T-helper 2 cell treated with Interferon-gamma antibody and Interleukin-4, amounts not matched to agents 5 μg/mL and 100 μg/mL, for 36 hours (primary cell): ENCODE data around the gene RGS16.
A peak's percentile ranks its signal among the peaks of the same experiment; 100 is the strongest.

Source experiments
- DNase-seq: peaks from one replicate; pipeline ENCODE4 v3.0.0; 2021; ENCODE audit warnings: low spot score
- H3K27ac Mint-ChIP-seq: one replicate; pipeline ENCODE4 v1.8.0; 2021; ENCODE audit warnings: mild to moderate bottlenecking, mixed read lengths
- H3K27me3 Mint-ChIP-seq: one replicate; pipeline ENCODE4 v1.8.0; 2021; ENCODE audit warnings: low read depth, mixed read lengths
- H3K36me3 Mint-ChIP-seq: one replicate; pipeline ENCODE4 v1.8.0; 2021; ENCODE audit warnings: low read depth, mixed read lengths
- H3K4me1 Mint-ChIP-seq: one replicate; pipeline ENCODE4 v1.8.0; 2021; ENCODE audit warnings: low read depth, mixed read lengths
- H3K4me3 Mint-ChIP-seq: one replicate; pipeline ENCODE4 v1.8.0; 2022; ENCODE audit warnings: mild to moderate bottlenecking, moderate library complexity, mixed read lengths
- H3K9me3 Mint-ChIP-seq: one replicate; pipeline ENCODE4 v1.8.0; 2021; ENCODE audit warnings: mixed read lengths

RGS16 gene

DNA sequence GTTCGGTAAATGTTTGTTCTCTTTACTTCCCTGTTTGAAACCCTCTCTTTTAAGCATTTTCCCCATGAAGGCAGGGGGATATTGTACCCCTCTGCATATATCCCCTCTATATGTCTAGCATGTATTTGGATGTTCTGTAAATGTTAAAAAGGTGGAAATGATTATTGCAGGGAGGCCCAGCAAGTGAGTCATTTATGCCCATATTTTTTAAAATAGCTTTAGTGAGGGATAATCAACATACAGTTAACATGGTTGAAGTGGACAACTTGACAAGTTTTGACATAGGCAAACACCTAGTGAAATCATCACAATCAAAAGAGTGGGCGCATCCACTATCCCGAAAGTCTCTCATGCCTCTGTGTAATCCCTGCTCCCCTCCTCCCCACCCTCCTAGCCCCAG, 20.8 kb upstream of the RGS16 start:
- no peak for DNase-seq
- H3K4me3 Mint-ChIP-seq: no peak overlapping the region
- H3K27ac Mint-ChIP-seq: no peak overlapping the region
- peaks cover 16% of the 10 kb centered on the region for H3K27me3 Mint-ChIP-seq
- peaks cover 10% of the 10 kb centered on the region for H3K9me3 Mint-ChIP-seq
- peaks cover 45% of the 10 kb centered on the region for H3K4me1 Mint-ChIP-seq
- H3K36me3 Mint-ChIP-seq: peaks cover 2% of the 10 kb centered on the region

DNA sequence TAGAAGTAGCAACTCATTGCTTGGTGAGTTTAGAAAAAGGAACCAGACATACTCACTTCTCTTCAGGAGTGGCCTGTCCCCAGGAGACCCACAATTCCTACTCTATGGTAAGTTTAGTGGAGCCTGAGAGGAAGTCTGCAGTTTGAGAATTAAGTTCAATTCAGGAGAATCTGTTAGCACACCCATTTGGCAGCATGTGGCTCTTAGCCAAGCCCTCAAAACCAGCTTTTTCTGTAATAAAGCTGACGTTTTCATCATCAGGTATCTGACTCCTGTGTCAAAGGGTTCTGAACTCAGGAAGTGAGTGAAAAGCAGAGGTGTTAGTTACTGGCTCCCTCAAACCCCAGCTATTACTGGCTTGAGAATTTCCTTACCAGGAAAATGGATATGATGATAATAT, 20.4 kb upstream of the RGS16 start:
- Mint-ChIP-seq H3K9me3 (peaks cover 10% of the 10 kb centered on the region), H3K27ac (no peak overlapping the region), H3K36me3 (peaks cover 2% of the 10 kb centered on the region), H3K4me1 (peaks cover 41% of the 10 kb centered on the region), H3K27me3 (peaks cover 16% of the 10 kb centered on the region), H3K4me3 (no peak overlapping the region)
- no peak for DNase-seq

DNA sequence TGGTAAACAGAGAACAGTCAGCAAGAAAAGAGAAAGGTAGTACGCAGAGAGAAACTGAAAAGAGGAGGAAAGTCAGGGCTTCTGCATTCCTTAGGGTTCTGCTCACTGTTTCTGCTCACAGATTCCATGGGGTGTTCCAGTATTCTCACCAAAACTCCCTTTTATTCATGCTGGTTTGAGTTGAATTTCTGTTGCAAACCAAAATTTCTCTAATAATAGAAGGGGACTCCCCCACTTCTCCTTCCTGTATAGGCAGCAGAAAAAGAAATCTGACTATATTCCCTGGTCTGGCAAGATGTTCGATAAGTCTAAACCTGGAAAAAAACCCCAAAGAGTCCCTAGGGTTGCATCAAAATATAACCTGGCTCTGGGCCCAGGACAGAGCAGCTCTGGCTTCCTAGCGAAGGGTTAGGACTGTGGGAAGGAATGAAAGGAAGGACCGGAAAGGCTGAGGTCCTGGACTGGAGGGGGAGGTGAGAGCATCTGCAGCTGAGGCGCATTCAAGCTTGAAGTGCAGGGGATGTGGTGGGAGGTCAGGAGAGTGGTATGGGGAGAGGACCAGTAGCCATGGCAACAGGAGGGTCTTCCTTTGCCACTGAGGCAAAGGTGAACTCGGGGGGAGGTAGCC, 18.8 kb upstream of the RGS16 start:
- peaks cover 27% of the 10 kb centered on the region for H3K27me3 Mint-ChIP-seq
- H3K36me3 Mint-ChIP-seq: peaks cover 2% of the 10 kb centered on the region
- no peak overlapping the region for H3K4me3 Mint-ChIP-seq
- peaks cover 44% of the 10 kb centered on the region for H3K4me1 Mint-ChIP-seq
- no peak for DNase-seq
- H3K27ac Mint-ChIP-seq: no peak overlapping the region
- H3K9me3 Mint-ChIP-seq: peaks cover 10% of the 10 kb centered on the region

DNA sequence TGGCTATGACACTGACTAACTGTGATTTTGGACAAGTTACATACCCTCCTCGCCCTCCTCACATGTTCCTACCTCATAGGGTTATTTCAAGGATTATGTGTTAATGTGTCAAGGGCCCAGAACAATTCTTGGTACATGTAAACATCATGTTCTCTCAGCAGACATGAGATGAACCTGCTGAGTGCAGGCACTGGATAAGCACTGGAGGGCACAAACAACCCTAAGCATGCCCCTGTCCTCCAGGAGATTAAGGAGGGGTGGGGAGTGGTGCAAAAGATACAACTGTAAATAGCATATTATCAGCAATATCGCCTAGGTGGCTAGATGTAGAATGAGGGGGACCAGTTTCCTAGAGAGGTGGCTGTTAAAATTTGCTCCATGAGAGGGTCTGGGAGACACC, 17.7 kb upstream of the RGS16 start:
- peaks cover 2% of the 10 kb centered on the region for H3K36me3 Mint-ChIP-seq
- no peak for DNase-seq
- peaks cover 10% of the 10 kb centered on the region for H3K9me3 Mint-ChIP-seq
- no peak overlapping the region for H3K27ac Mint-ChIP-seq
- H3K27me3 Mint-ChIP-seq: peaks cover 32% of the 10 kb centered on the region
- no peak overlapping the region for H3K4me3 Mint-ChIP-seq
- H3K4me1 Mint-ChIP-seq: peaks cover 52% of the 10 kb centered on the region

DNA sequence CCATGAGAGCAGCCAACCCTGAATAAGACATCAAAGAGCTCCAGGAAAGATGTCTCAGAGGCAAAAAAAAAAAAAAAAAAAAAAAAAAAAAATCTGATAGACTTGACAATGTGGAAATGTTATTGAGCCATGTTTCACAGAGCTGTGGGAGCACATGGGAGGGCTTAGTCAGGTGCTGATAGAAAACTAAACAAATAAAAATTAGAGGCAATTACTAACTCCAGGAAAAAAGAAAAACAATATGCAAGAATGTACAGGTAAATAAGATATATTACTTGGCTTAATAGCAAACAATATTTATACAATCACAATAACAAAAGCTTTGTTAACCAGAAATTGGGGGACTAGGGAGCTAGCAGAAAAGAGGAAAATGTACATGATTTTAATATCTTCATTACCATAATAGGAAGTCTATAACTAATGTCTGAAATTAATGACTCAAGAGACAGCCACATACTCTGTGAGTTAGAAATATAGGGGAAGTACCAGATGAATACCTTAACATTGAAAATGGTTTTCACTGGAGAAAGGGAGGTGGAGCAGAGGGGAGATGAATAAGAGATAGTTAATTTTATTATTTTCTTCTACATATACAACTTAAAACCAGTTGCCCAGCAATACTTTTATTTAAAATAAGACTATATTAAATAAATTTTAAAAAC, 16.9 kb upstream of the RGS16 start:
- H3K4me1 Mint-ChIP-seq: peaks cover 52% of the 10 kb centered on the region
- peaks cover 33% of the 10 kb centered on the region for H3K27me3 Mint-ChIP-seq
- H3K27ac Mint-ChIP-seq: no peak overlapping the region
- H3K4me3 Mint-ChIP-seq: no peak overlapping the region
- DNase-seq: no peak
- peaks cover 2% of the 10 kb centered on the region for H3K36me3 Mint-ChIP-seq
- peaks cover 10% of the 10 kb centered on the region for H3K9me3 Mint-ChIP-seq

DNA sequence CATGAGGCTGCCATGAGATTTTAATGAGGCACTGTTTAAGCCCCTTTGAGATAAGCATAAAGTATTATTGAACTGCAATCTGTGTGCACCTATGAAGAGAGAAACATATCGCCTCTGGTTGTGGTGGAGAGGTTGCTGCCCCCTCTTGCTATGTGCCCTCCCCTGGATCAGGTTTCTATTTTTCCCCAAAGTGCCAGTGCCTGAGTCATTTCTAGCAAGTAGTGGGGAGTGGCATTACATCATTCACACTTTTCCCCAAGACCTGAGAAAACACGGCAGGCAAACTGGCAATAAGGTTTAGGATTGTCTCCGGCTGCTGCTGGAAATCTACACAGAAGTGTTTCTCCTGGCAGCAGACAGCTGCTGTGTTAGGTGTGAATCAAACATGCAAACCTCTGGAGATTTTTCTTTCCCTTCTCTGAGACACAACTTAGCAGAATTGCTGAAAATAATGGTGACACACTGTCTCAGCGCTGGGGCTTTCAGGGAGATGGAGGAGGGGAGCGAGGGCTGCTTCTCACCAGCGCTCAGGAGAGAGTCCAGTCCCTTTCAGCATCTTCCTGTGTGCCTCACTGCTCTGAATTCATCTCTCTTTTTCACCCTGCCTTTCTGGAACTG, 13.7 kb upstream of the RGS16 start:
- H3K27ac Mint-ChIP-seq: no peak overlapping the region
- peaks cover 53% of the 10 kb centered on the region for H3K4me1 Mint-ChIP-seq
- peaks cover 2% of the 10 kb centered on the region for H3K36me3 Mint-ChIP-seq
- peaks cover 10% of the 10 kb centered on the region for H3K9me3 Mint-ChIP-seq
- H3K4me3 Mint-ChIP-seq: no peak overlapping the region
- DNase-seq: no peak
- peaks cover 43% of the 10 kb centered on the region for H3K27me3 Mint-ChIP-seq

DNA sequence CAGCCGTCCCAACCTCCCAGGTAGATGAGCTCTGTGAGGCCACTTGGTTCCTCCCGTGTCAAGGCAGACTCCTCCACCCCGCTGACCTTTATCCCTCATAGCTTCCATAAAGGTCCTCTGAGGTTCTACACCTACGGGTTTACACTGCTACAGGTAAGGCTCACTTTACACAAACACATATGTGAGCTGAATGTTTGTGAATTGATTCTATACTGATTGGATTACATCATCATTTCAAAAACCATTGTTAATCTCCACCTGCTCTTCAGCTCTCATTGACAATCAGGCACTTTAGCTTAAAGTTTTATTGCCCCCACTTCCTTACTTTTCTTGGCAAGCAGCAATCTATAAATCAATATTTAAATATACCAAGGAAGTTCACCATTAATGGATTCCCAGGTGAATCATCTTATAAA, 12.8 kb upstream of the RGS16 start:
- H3K4me3 Mint-ChIP-seq: peak overlapping the region; percentile 68
- H3K27me3 Mint-ChIP-seq: peaks cover 52% of the 10 kb centered on the region
- no peak overlapping the region for H3K27ac Mint-ChIP-seq
- H3K4me1 Mint-ChIP-seq: peaks cover 53% of the 10 kb centered on the region
- H3K9me3 Mint-ChIP-seq: peaks cover 10% of the 10 kb centered on the region
- DNase-seq: no peak
- peaks cover 2% of the 10 kb centered on the region for H3K36me3 Mint-ChIP-seq

DNA sequence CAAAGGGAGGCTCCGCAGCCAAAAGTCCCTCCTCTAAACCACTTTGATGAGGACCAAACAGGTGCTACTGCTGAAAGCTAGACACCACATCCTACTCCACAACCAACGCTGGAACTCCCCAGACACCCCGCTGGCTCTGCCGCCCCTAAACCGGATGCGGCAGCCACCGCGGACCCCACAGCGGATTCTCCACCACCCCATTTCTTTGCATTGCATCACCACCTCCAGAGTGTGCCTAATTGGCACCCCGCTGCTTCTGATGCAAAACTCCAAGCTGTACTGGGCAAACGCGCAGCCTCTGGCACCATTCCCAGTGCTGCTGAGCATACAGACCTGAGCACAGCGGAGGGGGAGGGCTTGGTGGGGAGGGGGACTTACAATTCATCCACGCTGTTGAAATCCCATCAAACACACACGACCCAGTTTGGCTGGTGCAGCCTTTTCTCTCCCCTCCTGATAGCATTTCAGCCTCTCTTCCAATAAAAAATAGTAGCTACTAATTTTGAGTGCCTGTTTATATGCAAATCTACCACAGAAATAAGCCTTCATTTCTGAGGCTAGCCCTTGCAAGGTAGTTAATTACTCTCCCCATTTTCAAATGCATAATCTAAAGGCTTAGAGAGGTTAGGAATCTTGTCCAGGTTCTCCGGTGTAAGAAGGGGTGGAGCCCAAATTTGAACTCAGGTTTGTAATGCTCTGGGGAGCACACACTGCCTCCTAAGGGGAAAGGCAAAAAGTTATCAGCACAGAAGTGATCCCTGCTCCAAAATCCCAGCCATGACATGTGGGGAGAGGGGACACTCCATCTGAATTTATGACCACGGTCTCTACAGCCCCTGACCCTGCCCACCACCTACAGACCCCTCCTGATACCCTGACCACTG, 12.2 kb upstream of the RGS16 start:
- H3K9me3 Mint-ChIP-seq: peaks cover 10% of the 10 kb centered on the region
- H3K27me3 Mint-ChIP-seq: peaks cover 53% of the 10 kb centered on the region
- H3K4me1 Mint-ChIP-seq: peaks cover 53% of the 10 kb centered on the region
- DNase-seq: peak; percentile 91
- H3K4me3 Mint-ChIP-seq: peak overlapping the region; percentile 68
- H3K27ac Mint-ChIP-seq: peak overlapping the region; percentile 59
- H3K36me3 Mint-ChIP-seq: peaks cover 2% of the 10 kb centered on the region

DNA sequence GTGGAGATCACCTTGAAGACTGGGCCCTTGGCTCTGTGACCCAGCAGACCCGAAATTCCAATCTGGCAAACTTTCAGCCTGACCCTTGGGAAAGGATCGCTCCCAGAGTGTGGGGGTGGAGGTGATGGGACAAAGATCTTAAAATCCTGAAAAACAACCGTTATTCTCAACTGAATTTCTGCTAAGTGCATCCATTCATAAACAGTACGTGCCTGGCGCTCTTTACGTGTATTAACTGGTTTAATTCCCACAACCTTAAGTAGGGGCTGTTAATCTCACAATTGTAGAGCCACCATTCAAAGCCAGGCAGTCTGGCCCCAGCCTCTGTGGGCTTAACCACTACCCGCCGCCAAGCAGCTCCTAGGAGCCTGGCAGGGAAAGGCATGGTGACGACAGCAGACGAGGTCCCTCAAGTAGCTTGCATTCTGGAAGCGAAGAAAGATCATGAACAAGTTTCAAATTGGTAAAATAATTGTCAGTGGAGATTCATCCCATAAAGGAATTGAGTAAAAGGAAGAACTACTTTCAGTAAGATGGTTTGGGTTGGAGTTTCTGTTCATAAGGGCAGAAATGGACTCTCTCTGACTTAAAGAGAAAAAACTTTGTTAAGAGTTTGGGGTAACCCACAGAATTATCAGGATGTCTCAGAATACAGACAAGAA, 11.4 kb upstream of the RGS16 start:
- peak; percentile 68 for DNase-seq
- Mint-ChIP-seq H3K27me3 (peaks cover 58% of the 10 kb centered on the region), H3K4me1 (peaks cover 54% of the 10 kb centered on the region), H3K4me3 (peak overlapping the region; percentile 68), H3K36me3 (peaks cover under 1% of the 10 kb centered on the region), H3K27ac (peak overlapping the region; percentile 59), H3K9me3 (peaks cover 2% of the 10 kb centered on the region)

DNA sequence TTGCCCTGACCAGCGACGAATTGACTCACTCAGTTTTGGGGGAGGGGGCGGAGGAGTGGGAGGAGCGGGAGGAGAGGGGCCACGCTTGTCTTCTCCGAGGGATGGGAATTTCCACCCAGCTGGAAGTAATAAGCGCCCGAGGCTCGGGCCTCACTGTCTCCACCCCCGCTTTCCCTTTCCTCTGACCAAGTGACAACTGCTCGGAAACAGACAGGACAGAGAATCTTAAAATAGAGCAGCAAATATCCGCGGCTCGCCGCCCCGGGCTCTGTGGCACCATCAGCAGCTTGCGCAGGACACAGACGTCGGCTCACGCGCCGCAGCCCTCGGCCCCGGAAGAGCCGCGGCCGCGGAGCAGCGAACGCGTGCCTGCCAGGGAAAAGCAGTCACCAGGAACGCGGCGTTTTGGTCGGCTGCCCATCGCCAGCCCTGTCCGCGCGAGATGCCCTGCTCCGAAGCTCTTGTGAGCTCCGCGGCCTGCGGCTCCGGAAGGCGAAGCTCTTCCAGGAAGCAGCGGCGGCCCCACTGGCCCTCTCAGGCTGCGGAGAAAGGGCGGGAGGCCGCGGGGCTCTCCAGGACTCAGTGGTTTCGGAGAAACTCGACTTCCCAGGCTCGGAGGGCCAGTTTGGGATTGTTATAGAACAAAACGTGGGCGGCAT, 10.7 kb upstream of the RGS16 start:
- H3K4me3 Mint-ChIP-seq: peak overlapping the region; percentile 68
- peak; percentile 76 for DNase-seq
- no peaks in the 10 kb centered on the region for H3K9me3 Mint-ChIP-seq
- H3K27ac Mint-ChIP-seq: no peak overlapping the region
- peaks cover 53% of the 10 kb centered on the region for H3K4me1 Mint-ChIP-seq
- no peaks in the 10 kb centered on the region for H3K36me3 Mint-ChIP-seq
- peaks cover 60% of the 10 kb centered on the region for H3K27me3 Mint-ChIP-seq

DNA sequence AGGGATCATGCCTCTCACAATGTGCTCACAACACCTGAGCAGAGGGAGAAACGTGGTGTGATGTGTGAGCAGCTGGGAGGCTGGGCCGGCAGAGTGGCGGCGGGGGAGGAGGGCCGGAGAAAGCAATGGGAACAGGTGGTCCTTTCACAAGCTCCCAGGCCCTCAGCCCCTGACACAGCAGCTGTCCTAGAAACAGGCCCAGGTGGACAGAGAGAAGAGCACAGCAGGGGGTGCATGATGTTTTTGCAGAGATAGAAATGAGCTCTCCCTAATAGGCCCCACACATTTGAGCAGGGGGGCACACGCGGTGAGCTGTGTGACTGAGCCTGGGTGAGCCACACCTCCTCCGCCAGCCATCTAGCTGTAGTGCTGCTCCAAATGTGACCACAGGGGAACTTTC, 7.6 kb upstream of the RGS16 start:
- H3K27me3 Mint-ChIP-seq: peaks cover 55% of the 10 kb centered on the region
- no peaks in the 10 kb centered on the region for H3K9me3 Mint-ChIP-seq
- DNase-seq: no peak
- peaks cover 40% of the 10 kb centered on the region for H3K4me1 Mint-ChIP-seq
- H3K36me3 Mint-ChIP-seq: no peaks in the 10 kb centered on the region
- H3K4me3 Mint-ChIP-seq: no peak overlapping the region
- no peak overlapping the region for H3K27ac Mint-ChIP-seq

DNA sequence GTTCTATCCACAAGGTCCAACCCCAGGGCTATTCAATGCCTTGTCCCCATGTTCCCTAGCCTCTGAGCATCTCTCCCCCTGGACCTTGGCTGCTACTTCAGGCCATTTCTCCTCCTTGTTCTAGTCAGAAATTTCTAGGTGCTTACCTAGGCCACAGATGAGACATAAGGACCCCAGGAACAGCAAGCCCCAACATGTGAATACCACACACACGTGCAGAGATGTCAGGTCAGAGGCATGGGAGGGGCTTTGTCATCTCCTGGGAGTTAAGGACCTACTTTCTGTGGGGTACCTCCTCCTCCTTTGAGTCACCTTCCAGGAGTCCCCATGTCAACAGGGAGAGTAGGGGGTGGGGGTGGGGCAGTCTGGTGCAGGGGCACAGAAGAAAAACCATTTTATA, 7.1 kb upstream of the RGS16 start:
- no peak for DNase-seq
- H3K4me3 Mint-ChIP-seq: no peak overlapping the region
- peaks cover 36% of the 10 kb centered on the region for H3K4me1 Mint-ChIP-seq
- H3K27ac Mint-ChIP-seq: no peak overlapping the region
- H3K9me3 Mint-ChIP-seq: no peaks in the 10 kb centered on the region
- H3K36me3 Mint-ChIP-seq: no peaks in the 10 kb centered on the region
- peaks cover 52% of the 10 kb centered on the region for H3K27me3 Mint-ChIP-seq

DNA sequence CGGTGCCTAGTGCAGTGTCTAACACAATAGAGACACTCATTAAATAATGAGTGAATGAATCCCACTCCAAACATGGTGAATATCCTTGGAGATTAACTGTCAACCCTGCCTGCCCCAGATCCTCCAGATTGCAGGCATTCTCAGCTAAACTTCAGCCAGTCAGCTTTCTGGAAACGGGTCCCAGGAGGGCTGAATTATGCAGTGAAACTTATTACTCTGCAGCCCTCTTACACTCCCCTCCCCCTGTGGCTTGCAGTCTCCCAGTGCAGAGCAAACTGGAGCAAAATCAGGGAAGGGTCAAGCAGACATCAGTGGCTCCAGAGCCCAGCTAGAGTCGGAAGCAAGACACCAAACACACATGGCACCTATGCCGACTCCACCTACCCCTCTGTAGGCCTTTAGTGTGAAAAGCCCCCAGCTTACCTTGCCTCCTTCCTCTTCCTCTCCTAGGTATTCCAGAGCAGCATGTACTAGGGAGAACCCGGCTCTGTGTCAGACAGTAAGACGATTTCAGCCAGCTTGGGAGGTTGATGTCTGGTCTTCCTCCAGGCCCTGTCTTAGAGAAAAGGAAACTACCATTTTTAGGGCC, 6.5 kb upstream of the RGS16 start:
- H3K9me3 Mint-ChIP-seq: no peaks in the 10 kb centered on the region
- H3K27ac Mint-ChIP-seq: no peak overlapping the region
- peaks cover 52% of the 10 kb centered on the region for H3K27me3 Mint-ChIP-seq
- no peak overlapping the region for H3K4me3 Mint-ChIP-seq
- H3K36me3 Mint-ChIP-seq: no peaks in the 10 kb centered on the region
- peaks cover 30% of the 10 kb centered on the region for H3K4me1 Mint-ChIP-seq
- DNase-seq: no peak
